ENCODE data around the gene KLHL35.

- TF ChIP-seq YY1 (IDR thresholded peaks at IDR 0.05) (no peak), EGR1 (IDR thresholded peaks at IDR 0.05; ENCODE audit: low read depth in 2 of 2) (no peak), CTCF (IDR thresholded peaks at IDR 0.05; ENCODE audit: low read depth, low read length, missing input control) (no peak), SP1 (IDR thresholded peaks at IDR 0.05) (no peak), MAX (IDR thresholded peaks at IDR 0.05) (no peak), ATF3 (IDR thresholded peaks at IDR 0.05) (no peak), JUND (IDR thresholded peaks at IDR 0.05) (no peak), RAD21 (IDR thresholded peaks at IDR 0.05) (no peak)
Measured at GRCh38 chr11:75479597-75480145, 46.7 kb upstream of the KLHL35 start.

Measured in liver (tissue), 3 donors.